ENCODE results near the gene SPDYE4. TPM values are rescaled to one million over a fixed set of nuclear protein-coding genes. Genes with fewer than 3 reads are reported as not detected.

The SPDYE4 gene
- total RNA-seq, 1 experiment from 2014 or later, result not detected

DNA sequence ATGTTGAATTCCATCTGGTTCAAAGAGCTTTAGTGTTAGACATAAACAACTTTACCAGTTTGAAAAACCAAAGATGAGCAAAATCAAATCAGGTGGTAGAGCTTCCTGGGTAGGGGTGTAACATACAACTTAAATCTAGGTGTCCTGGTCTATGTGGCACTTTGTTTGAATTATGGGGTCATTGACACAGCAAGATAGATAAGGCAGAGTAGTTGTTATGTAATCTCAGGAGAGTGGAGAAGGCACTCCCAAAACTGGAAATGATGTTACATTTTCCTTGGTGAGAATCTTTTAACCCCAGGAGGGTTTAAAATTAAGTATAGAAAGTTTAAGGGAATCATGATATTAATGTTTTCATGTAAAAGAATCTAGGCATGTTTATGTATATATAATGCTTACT is 45.6 kb downstream of the SPDYE4 start:
- DNase-seq (ENCODE audit: low read depth), result no peak

DNA sequence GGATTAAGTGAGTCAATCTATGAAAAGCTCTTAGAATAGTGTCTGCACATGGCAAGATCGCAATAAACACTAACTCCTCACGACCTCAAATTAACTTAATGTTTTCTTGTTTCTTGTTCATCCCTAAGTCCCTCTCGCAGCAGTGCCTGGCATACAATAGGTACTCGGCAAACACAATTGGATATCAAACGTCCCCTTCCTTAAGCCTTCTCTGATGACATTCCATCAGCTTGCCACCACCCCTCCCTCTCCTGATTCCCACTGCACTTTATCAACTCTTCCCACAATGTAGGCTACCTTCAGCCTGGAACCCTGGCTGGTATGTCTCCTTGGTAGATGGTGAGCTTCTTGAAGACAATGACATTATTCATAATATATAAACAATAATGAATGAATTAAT is 47.1 kb downstream of the SPDYE4 start:
- no peak for DNase-seq (ENCODE audit: low read depth)

GRCh38 chr17:8710813-8711212 is 47.5 kb downstream of the SPDYE4 start:
- DNase-seq (ENCODE audit: low read depth), result no peak

GRCh38 chr17:8709006-8709405 is 49.3 kb downstream of the SPDYE4 start:
- no peak for DNase-seq (ENCODE audit: low read depth)

DNA sequence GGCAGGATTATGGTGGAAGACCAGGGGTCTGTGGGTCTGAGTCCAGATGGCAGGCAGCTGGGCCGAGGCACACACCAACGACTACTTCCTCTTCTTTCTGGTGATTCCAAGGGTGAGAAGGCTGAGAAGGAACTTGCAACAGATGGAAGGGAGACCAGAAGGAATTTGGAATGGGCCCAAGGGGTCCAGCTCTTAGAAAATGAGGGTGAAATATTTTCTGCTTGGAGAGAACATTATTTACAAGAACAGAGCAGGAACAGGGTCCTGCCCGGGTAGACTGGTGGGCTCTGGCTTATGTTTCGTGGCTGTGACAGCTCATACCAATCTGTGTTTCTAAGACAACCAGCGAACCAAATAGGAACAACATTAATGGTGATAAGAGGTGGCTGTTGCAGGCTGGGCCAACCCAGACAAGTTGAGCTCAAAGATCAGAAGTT is 50.3 kb downstream of the SPDYE4 start:
- DNase-seq (ENCODE audit: low read depth), result no peak

DNA sequence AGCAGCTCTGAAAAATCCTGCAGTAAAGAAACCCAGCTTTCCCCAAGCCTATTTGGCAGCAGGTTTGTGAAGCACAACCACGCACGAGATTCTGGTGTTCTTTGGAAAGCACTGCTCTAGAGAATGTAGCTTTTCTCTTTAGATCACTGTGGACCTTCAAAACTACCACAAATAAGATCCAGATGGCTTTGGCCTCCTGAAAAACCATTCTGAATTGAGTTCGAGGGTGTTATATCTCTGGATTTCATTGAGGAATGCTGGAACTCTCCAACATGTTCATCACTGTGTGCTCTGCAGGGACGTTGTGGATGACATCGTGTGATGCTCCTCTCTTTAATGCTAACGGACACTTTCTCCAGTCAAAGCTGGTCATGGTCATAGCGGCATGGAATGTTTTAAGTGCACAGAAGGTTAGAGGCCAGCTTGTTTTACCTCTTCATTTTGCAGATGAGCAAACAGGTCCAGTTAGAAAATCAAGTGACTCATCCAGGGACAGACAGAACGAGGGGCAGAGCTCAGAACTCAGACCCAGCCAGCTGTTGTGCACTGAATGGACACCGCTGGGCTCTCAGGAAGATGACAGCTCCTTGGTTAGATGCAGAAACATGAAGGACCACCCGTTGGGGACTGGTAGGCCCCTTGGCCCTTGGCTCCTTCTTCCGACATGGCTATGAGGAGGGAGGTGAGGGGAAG is 50.9 kb downstream of the SPDYE4 start:
- DNase-seq (ENCODE audit: low read depth), result no peak

DNA sequence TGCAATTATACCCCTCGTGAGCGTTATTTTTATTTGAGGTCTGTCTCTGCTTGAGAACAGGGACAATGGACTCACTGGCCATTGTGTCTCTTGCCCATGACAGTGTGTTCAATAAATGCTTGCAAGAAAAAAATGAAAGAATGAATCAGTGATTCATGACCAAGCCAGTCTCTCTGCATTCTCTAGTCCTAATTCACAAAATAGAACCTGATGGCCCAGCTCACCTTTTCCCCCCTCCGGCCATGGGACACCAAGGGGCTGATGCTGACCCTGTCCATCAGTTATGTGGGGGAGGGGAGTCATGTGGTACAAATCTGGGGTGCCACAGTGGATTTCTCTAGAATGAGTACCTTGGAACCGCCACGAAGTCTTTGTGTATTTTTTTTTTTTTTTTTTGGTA is 51.9 kb downstream of the SPDYE4 start:
- no peak for DNase-seq (ENCODE audit: low read depth)

GRCh38 chr17:8705427-8705826 is 52.9 kb downstream of the SPDYE4 start:
- no peak for DNase-seq (ENCODE audit: low read depth)

DNA sequence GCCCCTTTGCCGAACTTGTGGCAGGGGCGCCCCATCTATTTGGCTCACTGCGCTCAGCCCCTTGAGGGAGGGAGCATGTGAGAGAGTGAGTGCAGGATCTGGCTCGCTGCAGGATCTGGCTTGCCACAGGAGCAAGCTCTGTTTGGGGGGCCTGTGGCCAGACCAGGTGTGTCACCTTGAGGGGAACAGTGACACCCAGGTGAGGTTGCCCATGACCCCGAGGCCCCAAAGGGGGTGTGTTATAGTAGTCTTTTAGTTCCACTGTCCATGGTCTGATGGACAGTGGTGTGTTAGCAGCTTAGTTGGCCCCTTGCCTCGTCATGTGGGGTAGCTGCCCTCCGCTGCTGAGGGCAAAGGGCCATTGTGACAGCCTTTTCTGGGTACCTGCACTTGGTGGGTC is 55.3 kb downstream of the SPDYE4 start:
- no peak for DNase-seq (ENCODE audit: low read depth)

DNA sequence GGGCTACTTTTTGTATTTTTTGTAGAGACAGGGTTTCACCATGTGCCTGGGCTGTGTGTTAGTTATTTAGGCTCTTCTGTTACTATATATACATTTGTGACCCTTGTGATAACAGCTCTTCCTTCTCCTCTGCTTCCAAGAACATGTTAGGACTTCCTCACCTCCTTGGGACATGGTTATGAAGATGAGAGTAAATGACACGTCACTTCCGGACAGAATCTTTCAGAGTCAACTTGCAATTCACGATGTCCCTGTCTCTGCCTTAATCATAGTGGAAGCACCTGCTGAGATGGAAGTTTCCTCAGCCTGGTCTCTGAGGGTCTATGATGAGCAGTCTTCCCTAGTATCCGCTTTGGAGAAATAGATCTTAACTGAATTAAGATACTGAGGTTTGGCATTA is 56.6 kb downstream of the SPDYE4 start:
- DNase-seq (ENCODE audit: low read depth), result no peak

DNA sequence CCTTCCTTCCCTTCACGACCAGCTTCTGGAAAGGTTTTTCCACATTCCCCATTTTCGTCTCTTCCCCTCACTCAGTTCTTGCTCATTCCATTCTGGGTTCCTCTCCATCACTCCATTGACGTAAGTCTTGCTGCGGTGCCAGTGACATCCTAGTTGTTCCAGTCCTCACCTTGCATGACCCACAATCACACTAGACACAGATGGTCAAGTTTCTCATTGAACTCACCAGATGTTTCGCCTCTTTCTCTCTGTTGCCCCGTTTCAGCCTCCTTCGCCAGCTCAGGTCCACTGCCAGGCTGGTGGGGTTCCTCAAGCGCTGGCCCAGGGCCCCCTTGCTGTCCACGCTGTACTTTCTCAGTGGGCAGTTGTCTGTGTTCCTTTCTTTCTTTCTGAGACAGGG is 57.1 kb downstream of the SPDYE4 start:
- no peak for DNase-seq (ENCODE audit: low read depth)

Other genes starting within 250 kb of the SPDYE4 start
- 26.6 and 36.3 TPM in 2 replicates for gene MYH10, start 127.8 kb downstream of the SPDYE4 start, total RNA-seq (2014; rRNA removed; shearing (Covaris generic))
- gene CCDC42, start 13.7 kb downstream of the SPDYE4 start, total RNA-seq (2014; rRNA removed; shearing (Covaris generic)), result not detected in 2 replicates
- gene MFSD6L, start 40.8 kb upstream of the SPDYE4 start, total RNA-seq (2014; rRNA removed; shearing (Covaris generic)), result not detected in 2 replicates
- not detected in 2 replicates for gene PIK3R6, start 109.1 kb upstream of the SPDYE4 start, total RNA-seq (2014; rRNA removed; shearing (Covaris generic))
- gene PIK3R5, start 207.2 kb upstream of the SPDYE4 start, total RNA-seq (2014; rRNA removed; shearing (Covaris generic)), result not detected in 2 replicates

Data from M059J (cell line).